Bronchial epithelial cell (primary cell): ENCODE measurements around the gene DNAH12. TPM values are rescaled to one million over a fixed set of nuclear protein-coding genes. Genes with fewer than 3 reads are reported as not detected.
"Not testable (repeated sequence)": the region's sequence is repeated elsewhere in the genome, so short reads cannot be mapped to it uniquely, and the experiment has no call there.

ENCODE experiments used
- DNase-seq: peaks from one replicate; pipeline ENCODE4 v3.0.0-alpha.2; 2010; ENCODE audit warnings: low read depth
- FAIRE-seq: peaks from 2 replicates; lab custom pipeline; 2011; peaks lifted over from hg19 to GRCh38; lab: Jason Lieb, UNC
- H3K27me3 ChIP-seq: 2 replicates; pipeline ENCODE4 v1.5.1; 2011; ENCODE audit warnings: low read length; ENCODE audit not compliant: control insufficient read depth, insufficient read depth
- H3K36me3 ChIP-seq: 2 replicates; pipeline ENCODE4 v1.5.1; 2011; ENCODE audit warnings: low read length; ENCODE audit not compliant: control insufficient read depth, insufficient read depth
- H3K4me3 ChIP-seq: 2 replicates; pipeline ENCODE4 v1.5.1; 2011; ENCODE audit warnings: mild to moderate bottlenecking, low read depth, low read length, control low read depth
- CTCF ChIP-seq: IDR thresholded peaks from 2 replicates; pipeline ENCODE4 v1.5.1; 2011; ENCODE audit warnings: mild to moderate bottlenecking, moderate library complexity, low read length, control low read depth, inconsistent platforms; ENCODE audit not compliant: insufficient read depth, severe bottlenecking
- total RNA-seq: library from RNA; depleted of rRNA; stranded (reverse); fragments of >200 nt; gene quantifications from 2 replicates; pipeline ENCODE4 v1.2.1, GENCODE V29; 2014

DNAH12 gene
- total RNA-seq, 1 donor from 2014 or later = under 0.01 TPM

GRCh38 chr3:57335283-57335938, 208.7 kb downstream of the DNAH12 start:
- peaks cover 2% of the 10 kb centered on the region for H3K27me3 ChIP-seq
- peak; percentile 17 for DNase-seq
- H3K4me3 ChIP-seq = no peak overlapping the region
- TF ChIP-seq CTCF = no peak
- no peaks in the 10 kb centered on the region for H3K36me3 ChIP-seq
- FAIRE-seq = no peak

DNA sequence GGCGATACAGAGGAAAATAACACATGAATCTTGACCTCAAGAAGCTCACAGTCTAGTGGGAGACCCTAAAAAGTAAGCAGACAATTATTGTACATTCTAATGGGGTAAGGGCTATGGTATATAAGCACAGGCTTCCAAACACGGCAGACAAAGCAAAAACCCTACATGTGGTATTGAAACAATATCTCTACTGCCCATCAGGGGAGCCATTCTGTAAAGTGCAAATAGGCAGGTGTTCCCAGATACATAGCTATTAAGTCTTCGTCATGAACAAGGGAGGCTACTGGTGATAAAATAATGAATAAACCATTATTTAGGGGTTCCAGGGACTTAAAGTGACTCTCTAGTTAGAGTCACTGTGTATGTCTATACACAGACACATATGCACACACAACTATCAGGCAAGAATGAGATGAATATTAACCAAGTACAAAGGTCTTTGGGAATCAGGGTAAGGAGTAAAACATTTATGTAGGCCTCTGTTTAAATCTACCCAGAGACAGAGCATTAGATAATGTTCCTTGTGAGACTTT, 213.0 kb downstream of the DNAH12 start:
- Histone ChIP-seq H3K4me3 (no peak overlapping the region), H3K27me3 (no peaks in the 10 kb centered on the region), H3K36me3 (no peaks in the 10 kb centered on the region)
- FAIRE-seq (no peak), DNase-seq (no peak)
- no peak for TF ChIP-seq CTCF

- DNase-seq, H3K27me3 ChIP-seq, H3K36me3 ChIP-seq, H3K4me3 ChIP-seq, FAIRE-seq: not testable (repeated sequence)
These were observed 217.6 kb downstream of the DNAH12 start for GRCh38 chr3:57326498-57326897.

GRCh38 chr3:57314204-57314603, 229.9 kb downstream of the DNAH12 start:
- Histone ChIP-seq H3K4me3 (no peak overlapping the region), H3K27me3 (no peaks in the 10 kb centered on the region), H3K36me3 (no peaks in the 10 kb centered on the region)
- no peak for TF ChIP-seq CTCF
- no peak for DNase-seq
- FAIRE-seq = no peak

- no peak overlapping the region for H3K4me3 ChIP-seq
- no peak for TF ChIP-seq CTCF
- H3K27me3 ChIP-seq = no peaks in the 10 kb centered on the region
- no peak for FAIRE-seq
- DNase-seq = no peak
- H3K36me3 ChIP-seq = no peaks in the 10 kb centered on the region
These were observed 234.3 kb downstream of the DNAH12 start for GRCh38 chr3:57309769-57310360.

GRCh38 chr3:57303520-57303919, 240.6 kb downstream of the DNAH12 start:
- not testable (repeated sequence) for H3K4me3 ChIP-seq, H3K27me3 ChIP-seq, DNase-seq, H3K36me3 ChIP-seq, FAIRE-seq

- Histone ChIP-seq H3K36me3 (no peaks in the 10 kb centered on the region), H3K4me3 (no peak overlapping the region), H3K27me3 (peaks cover 3% of the 10 kb centered on the region)
- FAIRE-seq (peak; percentile 88), DNase-seq (peak; percentile 90)
- peak; percentile 35 for TF ChIP-seq CTCF
These were observed 246.1 kb downstream of the DNAH12 start for GRCh38 chr3:57298041-57298440.
